ENCODE data around the gene ALDH1L1. TPM values are rescaled to one million over a fixed set of nuclear protein-coding genes. Genes with fewer than 3 reads are reported as not detected.

The ALDH1L1 gene
- total and polyA plus RNA-seq, 2 of the 8 experiments (the other 6 are each of a cell fraction or from before 2014, with no cell fraction given): 0.98 to 1.6 TPM

DNA sequence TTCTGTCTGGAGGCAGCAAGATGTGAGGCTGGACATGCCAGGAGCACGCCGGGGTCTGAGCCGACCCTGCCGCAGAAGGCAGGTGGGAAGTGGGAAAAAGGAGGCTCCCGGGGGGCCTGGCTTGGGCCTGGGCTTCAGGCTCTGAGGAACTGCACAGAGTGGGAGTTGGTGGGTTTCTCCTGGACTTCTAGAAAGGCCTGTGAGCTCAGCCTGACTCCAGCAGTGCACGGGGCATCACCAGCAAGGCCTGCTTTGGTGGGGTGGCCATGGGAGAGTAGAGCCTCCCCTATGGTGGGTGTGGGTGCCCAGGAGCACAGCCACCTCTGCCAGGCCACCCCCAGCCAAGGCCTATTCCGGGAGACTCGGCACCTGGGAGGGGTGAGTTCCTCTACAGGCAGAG lies 78.4 kb downstream of the ALDH1L1 start (continued):
- TF ChIP-seq, protein P1, sequence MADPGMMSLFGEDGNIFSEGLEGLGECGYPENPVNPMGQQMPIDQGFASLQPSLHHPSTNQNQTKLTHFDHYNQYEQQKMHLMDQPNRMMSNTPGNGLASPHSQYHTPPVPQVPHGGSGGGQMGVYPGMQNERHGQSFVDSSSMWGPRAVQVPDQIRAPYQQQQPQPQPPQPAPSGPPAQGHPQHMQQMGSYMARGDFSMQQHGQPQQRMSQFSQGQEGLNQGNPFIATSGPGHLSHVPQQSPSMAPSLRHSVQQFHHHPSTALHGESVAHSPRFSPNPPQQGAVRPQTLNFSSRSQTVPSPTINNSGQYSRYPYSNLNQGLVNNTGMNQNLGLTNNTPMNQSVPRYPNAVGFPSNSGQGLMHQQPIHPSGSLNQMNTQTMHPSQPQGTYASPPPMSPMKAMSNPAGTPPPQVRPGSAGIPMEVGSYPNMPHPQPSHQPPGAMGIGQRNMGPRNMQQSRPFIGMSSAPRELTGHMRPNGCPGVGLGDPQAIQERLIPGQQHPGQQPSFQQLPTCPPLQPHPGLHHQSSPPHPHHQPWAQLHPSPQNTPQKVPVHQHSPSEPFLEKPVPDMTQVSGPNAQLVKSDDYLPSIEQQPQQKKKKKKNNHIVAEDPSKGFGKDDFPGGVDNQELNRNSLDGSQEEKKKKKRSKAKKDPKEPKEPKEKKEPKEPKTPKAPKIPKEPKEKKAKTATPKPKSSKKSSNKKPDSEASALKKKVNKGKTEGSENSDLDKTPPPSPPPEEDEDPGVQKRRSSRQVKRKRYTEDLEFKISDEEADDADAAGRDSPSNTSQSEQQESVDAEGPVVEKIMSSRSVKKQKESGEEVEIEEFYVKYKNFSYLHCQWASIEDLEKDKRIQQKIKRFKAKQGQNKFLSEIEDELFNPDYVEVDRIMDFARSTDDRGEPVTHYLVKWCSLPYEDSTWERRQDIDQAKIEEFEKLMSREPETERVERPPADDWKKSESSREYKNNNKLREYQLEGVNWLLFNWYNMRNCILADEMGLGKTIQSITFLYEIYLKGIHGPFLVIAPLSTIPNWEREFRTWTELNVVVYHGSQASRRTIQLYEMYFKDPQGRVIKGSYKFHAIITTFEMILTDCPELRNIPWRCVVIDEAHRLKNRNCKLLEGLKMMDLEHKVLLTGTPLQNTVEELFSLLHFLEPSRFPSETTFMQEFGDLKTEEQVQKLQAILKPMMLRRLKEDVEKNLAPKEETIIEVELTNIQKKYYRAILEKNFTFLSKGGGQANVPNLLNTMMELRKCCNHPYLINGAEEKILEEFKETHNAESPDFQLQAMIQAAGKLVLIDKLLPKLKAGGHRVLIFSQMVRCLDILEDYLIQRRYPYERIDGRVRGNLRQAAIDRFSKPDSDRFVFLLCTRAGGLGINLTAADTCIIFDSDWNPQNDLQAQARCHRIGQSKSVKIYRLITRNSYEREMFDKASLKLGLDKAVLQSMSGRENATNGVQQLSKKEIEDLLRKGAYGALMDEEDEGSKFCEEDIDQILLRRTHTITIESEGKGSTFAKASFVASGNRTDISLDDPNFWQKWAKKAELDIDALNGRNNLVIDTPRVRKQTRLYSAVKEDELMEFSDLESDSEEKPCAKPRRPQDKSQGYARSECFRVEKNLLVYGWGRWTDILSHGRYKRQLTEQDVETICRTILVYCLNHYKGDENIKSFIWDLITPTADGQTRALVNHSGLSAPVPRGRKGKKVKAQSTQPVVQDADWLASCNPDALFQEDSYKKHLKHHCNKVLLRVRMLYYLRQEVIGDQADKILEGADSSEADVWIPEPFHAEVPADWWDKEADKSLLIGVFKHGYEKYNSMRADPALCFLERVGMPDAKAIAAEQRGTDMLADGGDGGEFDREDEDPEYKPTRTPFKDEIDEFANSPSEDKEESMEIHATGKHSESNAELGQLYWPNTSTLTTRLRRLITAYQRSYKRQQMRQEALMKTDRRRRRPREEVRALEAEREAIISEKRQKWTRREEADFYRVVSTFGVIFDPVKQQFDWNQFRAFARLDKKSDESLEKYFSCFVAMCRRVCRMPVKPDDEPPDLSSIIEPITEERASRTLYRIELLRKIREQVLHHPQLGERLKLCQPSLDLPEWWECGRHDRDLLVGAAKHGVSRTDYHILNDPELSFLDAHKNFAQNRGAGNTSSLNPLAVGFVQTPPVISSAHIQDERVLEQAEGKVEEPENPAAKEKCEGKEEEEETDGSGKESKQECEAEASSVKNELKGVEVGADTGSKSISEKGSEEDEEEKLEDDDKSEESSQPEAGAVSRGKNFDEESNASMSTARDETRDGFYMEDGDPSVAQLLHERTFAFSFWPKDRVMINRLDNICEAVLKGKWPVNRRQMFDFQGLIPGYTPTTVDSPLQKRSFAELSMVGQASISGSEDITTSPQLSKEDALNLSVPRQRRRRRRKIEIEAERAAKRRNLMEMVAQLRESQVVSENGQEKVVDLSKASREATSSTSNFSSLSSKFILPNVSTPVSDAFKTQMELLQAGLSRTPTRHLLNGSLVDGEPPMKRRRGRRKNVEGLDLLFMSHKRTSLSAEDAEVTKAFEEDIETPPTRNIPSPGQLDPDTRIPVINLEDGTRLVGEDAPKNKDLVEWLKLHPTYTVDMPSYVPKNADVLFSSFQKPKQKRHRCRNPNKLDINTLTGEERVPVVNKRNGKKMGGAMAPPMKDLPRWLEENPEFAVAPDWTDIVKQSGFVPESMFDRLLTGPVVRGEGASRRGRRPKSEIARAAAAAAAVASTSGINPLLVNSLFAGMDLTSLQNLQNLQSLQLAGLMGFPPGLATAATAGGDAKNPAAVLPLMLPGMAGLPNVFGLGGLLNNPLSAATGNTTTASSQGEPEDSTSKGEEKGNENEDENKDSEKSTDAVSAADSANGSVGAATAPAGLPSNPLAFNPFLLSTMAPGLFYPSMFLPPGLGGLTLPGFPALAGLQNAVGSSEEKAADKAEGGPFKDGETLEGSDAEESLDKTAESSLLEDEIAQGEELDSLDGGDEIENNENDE (IDR thresholded peaks at IDR 0.05; ENCODE audit: insufficient replicate concordance, low read length): no peak
- TF ChIP-seq, protein P2, sequence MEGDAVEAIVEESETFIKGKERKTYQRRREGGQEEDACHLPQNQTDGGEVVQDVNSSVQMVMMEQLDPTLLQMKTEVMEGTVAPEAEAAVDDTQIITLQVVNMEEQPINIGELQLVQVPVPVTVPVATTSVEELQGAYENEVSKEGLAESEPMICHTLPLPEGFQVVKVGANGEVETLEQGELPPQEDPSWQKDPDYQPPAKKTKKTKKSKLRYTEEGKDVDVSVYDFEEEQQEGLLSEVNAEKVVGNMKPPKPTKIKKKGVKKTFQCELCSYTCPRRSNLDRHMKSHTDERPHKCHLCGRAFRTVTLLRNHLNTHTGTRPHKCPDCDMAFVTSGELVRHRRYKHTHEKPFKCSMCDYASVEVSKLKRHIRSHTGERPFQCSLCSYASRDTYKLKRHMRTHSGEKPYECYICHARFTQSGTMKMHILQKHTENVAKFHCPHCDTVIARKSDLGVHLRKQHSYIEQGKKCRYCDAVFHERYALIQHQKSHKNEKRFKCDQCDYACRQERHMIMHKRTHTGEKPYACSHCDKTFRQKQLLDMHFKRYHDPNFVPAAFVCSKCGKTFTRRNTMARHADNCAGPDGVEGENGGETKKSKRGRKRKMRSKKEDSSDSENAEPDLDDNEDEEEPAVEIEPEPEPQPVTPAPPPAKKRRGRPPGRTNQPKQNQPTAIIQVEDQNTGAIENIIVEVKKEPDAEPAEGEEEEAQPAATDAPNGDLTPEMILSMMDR (IDR thresholded peaks at IDR 0.05; ENCODE audit: control extremely low read depth in 1 of 3, insufficient read depth in 1 of 3, low read depth in 1 of 3, low read length in 3 of 3): no peak
- TF ChIP-seq YY1 (IDR thresholded peaks at IDR 0.05; ENCODE audit: low read depth, low read length): no peak
- TF ChIP-seq TAF1 (IDR thresholded peaks at IDR 0.05; ENCODE audit: low read depth, low read length): no peak
- no peak for TF ChIP-seq SIX5 (IDR thresholded peaks at IDR 0.05; ENCODE audit: low read depth, low read length)
- TF ChIP-seq, protein P3, sequence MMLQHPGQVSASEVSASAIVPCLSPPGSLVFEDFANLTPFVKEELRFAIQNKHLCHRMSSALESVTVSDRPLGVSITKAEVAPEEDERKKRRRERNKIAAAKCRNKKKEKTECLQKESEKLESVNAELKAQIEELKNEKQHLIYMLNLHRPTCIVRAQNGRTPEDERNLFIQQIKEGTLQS (IDR thresholded peaks at IDR 0.05; ENCODE audit: insufficient read depth, low read depth, low read length): no peak
- no peak for TF ChIP-seq POLR2AphosphoS5 (IDR thresholded peaks at IDR 0.05; ENCODE audit: low read depth, low read length)
